NCI-H146 treated with DMSO at 0.1 percent for 48 hours (cell line): ENCODE measurements around the gene CNTNAP5.

Experiments used
- DNase-seq: peaks from one replicate; lab custom pipeline; 2025; ENCODE audit not compliant: unreplicated experiment; lab: John Stamatoyannopoulos, UW

The CNTNAP5 gene

DNA sequence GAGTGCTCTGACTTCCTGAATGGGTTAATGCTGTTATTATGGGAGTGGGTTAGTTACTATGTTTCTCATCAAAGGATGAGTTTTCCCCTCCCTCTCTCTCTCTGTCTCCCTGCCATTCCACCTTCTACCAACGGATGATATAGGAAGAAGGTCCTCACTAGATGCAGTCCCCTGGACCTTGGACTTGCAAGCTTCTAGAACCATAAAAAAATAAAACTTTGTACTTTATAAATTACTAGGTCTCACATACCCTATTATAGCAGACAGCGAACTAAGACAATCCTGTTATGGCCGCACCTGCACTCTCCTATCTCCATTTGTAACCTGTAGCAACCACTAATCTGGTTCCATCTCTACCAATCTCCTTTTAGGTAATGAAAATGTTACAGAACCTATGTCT lies 564.9 kb downstream of the CNTNAP5 start:
- no peak for DNase-seq

- DNase-seq = no peak
Measured at GRCh38 chr2:124602759-124603158, 577.7 kb downstream of the CNTNAP5 start.

GRCh38 chr2:124604940-124605339 lies 579.9 kb downstream of the CNTNAP5 start:
- DNase-seq = no peak

DNA sequence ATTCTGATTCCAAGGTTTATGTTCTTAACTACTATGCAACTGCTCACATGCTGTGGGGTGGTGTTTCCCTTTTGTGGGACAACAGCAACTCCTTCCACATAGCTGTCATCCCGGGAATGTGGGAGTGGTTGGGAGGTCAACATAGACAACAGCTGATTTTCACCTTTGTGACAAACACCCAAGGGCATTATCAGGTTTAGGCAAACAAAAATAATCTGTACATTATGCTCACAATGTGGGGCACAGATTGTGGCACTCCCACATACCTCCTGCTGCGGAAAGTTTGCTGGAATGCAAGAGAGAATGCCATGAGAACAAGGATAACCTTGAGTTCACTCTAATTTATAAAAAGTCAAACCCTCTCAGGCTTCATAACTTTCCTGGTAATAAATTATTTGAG lies 582.6 kb downstream of the CNTNAP5 start:
- DNase-seq = no peak

DNA sequence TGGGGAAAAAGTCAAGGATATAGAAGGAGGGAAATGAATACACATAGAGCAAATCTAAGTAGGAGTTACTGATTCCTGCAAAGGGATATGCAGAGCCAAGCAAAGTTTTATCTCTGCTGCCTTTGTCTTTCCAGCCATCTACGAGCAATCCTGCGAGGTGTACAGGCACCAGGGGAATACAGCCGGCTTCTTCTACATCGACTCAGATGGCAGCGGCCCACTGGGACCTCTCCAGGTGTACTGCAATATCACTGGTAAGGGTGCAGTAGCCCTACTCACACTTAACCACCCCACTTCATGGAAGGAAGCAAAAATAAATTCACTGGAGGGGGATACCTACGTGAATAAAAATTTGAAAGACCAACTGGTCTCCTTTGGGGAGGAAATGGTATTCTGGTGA lies 584.6 kb downstream of the CNTNAP5 start:
- DNase-seq = no peak

GRCh38 chr2:124610141-124610540 lies 585.1 kb downstream of the CNTNAP5 start:
- DNase-seq = no peak

DNA sequence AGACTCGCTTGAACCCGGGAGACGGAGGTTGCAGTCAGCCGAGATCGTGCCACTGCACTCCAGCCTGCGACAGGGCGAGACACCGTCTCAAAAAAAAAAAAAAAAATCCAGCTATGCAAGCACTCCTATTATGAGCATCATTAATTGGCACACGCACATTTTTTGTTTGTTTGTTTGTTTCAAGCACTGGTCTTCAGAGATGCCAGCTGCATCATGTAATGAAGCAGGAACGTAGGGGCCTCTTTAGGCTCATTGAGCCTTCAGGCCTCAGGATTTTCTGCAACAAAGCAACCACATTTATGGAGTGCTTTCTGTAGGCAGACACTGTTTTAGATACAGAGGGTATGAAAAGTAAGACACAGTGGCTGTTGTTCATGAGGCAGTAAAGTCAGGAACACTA lies 585.8 kb downstream of the CNTNAP5 start:
- no peak for DNase-seq

DNA sequence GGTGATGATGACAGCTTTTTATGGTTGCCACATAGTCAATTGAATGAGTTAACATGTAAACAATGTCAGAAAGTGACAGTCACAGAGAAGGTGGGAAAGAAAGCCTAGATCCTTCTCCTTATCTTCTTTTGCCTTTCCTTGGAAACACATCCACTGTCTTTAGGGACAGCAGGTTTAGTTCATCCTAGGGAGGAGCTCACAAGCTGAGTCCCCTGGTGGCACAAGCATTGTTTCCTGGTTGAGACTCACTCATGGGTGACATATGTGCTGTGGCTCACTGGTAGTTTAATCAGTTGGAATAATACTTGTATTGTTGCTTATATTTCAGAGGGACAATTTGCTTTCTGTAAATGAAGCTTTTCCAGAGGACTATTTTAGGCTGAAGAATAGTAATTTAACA lies 598.5 kb downstream of the CNTNAP5 start:
- no peak for DNase-seq

DNA sequence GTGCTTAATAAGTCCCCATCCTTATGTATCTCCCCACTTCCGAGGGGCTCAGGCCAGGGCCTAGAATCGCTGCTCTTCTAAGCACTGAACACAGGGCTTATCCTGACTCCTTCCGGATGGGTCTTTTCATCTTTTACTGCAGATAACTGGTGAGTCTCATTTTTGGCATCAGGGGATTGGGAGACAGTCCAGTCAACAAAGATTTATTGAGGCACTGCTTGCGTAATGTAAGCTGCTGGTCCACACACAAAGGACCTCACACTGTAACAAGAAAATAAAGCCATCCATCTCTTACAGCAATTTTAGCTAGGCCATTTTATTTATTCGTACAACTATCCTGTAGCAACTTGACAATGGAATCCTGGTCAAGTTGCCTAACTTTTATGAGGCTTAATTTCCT lies 600.5 kb downstream of the CNTNAP5 start:
- DNase-seq = no peak

DNA sequence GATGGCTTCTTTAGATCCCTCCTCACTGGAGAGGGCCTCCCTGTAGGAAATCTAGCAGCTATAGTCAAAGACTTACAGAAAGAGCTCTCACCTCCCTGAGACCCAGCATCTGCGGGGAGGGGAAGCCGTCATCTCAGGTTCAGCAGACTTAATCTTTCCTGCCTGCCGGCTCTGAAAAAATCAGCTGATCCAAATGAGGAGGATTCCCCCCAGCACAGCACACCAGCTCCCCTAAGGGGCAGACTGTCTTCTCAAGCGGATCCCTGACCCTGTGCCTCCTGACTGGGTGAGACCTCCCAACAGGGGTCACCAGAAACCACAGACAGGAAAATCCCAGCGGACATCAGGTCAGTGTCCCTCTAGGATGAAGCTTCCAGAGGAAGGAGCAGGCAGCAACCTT lies 601.9 kb downstream of the CNTNAP5 start:
- DNase-seq = no peak

DNA sequence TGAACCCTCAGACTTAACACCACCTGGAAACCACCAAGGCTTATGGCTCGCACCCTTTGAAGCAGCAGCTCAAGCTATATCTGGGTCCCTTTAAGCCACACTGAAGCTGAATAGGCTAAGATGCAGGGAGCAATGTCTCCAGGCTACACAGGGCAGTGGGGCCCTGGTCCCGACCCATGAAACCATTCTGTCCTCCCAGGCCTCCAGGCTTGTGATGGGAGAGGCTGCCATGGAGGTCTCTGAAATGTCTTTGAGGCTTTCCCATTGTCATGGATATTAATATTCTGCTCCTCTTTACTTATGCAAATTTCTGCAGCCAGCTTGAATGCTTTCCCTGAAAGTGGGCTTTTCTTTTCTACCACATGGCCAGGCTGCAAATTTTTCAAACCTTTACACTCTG lies 608.7 kb downstream of the CNTNAP5 start:
- no peak for DNase-seq

- DNase-seq = no peak
Measured at GRCh38 chr2:124639524-124639923, 614.4 kb downstream of the CNTNAP5 start.

DNA sequence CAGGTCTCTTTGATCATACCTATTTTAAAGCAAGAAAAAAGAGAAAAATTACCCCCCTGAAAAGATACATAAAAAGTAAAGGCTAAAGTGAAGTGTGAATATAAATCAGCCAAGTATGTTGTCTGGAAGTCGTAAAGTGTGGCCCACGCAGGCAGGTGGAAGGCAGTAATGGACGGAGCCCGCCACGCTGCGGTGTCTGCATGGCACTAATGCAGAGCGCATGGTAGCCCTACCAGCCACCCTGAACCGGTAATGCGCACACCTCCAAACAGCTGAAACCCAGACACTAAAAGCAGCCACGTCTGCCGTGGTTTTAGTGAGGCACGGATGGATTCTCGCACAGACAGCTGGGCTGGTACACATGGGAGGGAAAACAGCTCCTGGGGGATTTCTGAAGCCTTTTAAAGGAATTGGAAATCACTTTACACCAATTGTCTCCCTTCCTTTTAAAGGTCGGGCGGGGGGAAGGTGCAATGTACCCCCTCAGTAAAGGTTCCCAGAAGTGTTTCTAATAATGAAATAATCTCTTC lies 615.2 kb downstream of the CNTNAP5 start:
- no peak for DNase-seq

DNA sequence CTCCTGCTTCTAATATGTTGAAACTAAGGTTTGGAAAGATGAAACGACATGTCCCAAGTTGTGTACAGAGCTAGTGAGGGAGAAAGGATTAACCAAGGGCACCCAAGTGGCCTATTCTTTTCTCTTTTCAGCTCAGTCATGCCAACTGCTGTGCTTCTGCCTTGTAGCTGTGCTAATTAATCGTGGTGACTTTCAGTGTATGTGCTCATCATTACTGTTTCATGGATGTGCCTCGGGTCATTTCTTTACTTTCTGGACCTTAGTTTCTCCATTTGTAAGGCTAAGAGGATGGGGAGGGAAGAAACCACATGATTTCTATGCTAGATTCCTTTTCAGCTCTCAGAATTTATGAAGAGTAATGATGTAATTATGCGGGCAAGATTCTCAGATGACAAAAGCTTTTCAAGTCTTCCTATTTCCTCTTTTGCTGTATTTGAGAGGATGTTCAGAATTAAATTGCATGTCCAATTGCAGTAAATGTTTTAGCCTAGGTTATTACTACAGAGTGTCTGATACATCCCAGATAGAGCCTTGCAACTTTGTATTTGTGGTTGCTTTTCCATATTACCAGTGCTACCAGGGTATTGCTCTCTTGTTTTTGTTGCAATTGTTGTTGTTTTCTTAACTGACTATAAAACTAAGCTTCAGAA lies 621.2 kb downstream of the CNTNAP5 start:
- DNase-seq = no peak

DNA sequence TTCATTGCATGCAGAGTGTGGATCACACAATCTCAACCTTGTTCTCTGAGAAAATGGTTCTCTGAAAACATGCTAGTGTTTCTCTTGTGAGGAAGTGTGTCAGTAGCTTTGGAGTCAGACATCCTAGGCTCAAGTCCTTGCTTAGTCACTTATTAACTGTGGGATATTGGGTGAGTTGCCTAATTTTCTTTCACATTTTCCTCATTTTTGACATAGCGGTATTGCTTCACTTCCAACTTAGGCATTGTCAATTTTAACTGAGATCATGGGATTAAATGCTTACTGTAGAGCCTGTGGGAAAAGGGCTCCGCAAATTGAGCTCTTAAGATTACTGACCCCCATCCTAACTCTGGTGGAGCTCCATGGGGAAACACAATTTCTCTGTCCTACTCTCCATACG lies 622.2 kb downstream of the CNTNAP5 start:
- no peak for DNase-seq

GRCh38 chr2:124647663-124648062 lies 622.6 kb downstream of the CNTNAP5 start:
- no peak for DNase-seq

GRCh38 chr2:124649001-124649400 lies 623.9 kb downstream of the CNTNAP5 start:
- DNase-seq = no peak

DNA sequence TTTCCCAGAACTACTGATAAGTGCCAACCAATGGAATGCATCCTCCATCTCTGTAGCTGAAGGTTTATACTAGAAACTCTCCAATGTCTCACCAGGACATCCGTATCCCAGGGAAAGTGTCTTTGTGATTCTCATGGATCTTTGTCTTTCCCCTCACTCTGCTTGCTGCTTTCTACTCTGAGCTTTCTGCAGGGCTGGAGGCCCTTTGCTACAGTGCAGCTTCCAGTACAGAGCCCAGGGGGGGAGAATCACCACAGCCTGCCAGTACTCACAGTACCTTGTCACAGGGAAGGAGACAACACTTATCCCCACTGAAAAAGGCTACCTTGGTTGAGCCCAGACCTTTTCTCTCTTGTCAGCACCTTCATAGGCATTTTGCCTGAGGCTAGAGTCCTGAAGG lies 627.0 kb downstream of the CNTNAP5 start:
- DNase-seq = no peak

DNA sequence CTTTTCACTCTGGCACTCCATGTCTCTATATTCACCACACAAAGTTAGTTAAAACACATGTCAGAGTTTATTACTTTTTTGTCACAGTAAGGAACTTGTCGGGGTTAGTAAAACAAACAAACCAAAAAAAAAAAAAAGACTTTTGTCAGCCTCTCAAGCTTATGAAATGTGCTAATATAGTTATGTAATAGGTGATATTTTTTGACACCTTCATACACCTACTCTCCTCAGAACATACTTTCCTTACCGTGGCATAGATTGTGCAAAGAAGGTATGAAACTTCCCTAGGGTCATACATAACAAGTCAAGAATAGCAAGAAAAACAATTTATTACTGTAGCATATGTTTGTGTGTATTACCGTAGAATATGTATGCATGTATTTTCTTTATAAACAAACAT lies 633.3 kb downstream of the CNTNAP5 start:
- no peak for DNase-seq

- DNase-seq = no peak
Measured at GRCh38 chr2:124661558-124661957, 636.5 kb downstream of the CNTNAP5 start.

DNA sequence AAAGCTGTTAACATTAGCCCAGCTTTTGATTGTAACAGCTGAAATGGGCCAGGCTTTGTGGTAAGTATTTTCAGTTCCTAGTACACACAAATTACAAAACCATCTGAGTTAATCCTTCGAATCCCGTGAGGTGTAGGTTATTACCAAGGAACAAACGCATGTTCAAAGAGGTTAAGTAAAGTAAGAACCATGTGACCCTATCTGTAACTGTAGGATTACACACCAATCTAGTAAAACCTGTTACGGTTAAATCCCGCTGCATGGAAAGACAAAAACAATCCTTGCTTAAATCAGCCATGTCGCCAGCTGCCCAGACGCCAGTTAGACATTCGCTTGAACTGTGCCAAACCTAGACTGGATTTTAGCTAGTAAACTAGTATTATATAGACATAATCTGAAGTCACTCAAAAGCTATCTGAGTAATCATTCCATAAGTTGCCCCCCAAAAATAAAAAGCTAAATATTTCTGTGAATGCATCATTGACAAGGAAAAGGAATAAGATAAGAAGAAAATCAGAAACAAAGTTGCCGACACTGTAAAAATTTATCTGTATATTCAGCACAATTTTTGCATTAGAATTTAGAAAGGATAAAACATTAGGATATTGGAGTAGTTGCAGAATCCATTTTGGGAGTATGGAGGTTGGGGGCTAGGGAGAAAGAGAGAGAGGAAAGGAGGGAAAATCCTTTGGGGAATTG lies 638.0 kb downstream of the CNTNAP5 start:
- no peak for DNase-seq

GRCh38 chr2:124663645-124663997 lies 638.5 kb downstream of the CNTNAP5 start:
- no peak for DNase-seq

- DNase-seq = no peak
Measured at GRCh38 chr2:124664363-124664762, 639.3 kb downstream of the CNTNAP5 start.
